Parathyroid adenoma (tissue), 2 donors: ENCODE data around the gene PCNT.

ENCODE experiments used
- H2AFZ ChIP-seq: fragments of 300-600 bp; sonication (generic); one replicate; pipeline ENCODE4 v1.7.0; 2017; ENCODE audit warnings: antibody characterized with exemption, mild to moderate bottlenecking
- H3K27ac ChIP-seq: fragments of 300-600 bp; sonication (generic); one replicate; pipeline ENCODE4 v1.7.0; 2017
- H3K27me3 ChIP-seq: fragments of 300-600 bp; sonication (generic); one replicate; pipeline ENCODE4 v1.7.0; 2017; ENCODE audit warnings: low read length; ENCODE audit not compliant: control insufficient read depth, insufficient read depth
- H3K36me3 ChIP-seq: fragments of 300-600 bp; sonication (generic); one replicate; pipeline ENCODE4 v1.7.0; 2017; ENCODE audit warnings: low read length; ENCODE audit not compliant: control insufficient read depth, insufficient read depth
- H3K4me1 ChIP-seq: fragments of 300-600 bp; sonication (generic); one replicate; pipeline ENCODE4 v1.7.0; 2017; ENCODE audit warnings: control low read depth
- H3K4me2 ChIP-seq: fragments of 300-600 bp; sonication (generic); one replicate; pipeline ENCODE4 v1.7.0; 2017; ENCODE audit warnings: low read length
- H3K4me3 ChIP-seq: fragments of 300-600 bp; sonication (generic); one replicate; pipeline ENCODE4 v1.7.0; 2017; ENCODE audit warnings: low read depth, low read length
- H3K79me2 ChIP-seq: fragments of 300-600 bp; sonication (generic); one replicate; pipeline ENCODE4 v1.7.0; 2017; ENCODE audit warnings: control low read depth
- H3K9ac ChIP-seq: fragments of 300-600 bp; sonication (generic); one replicate; pipeline ENCODE4 v1.7.0; 2017; ENCODE audit warnings: mild to moderate bottlenecking
- H3K9me3 ChIP-seq: fragments of 300-600 bp; sonication (generic); one replicate; pipeline ENCODE4 v1.7.0; 2017; ENCODE audit warnings: low read length; ENCODE audit not compliant: control insufficient read depth
- CTCF ChIP-seq: fragments of 300-600 bp; sonication (generic); IDR thresholded peaks from one replicate; pipeline ENCODE4 v1.7.0; 2017; ENCODE audit warnings: antibody characterized with exemption, mild to moderate bottlenecking
- donor health status: primary hyperparathyroidism.

The PCNT gene

DNA sequence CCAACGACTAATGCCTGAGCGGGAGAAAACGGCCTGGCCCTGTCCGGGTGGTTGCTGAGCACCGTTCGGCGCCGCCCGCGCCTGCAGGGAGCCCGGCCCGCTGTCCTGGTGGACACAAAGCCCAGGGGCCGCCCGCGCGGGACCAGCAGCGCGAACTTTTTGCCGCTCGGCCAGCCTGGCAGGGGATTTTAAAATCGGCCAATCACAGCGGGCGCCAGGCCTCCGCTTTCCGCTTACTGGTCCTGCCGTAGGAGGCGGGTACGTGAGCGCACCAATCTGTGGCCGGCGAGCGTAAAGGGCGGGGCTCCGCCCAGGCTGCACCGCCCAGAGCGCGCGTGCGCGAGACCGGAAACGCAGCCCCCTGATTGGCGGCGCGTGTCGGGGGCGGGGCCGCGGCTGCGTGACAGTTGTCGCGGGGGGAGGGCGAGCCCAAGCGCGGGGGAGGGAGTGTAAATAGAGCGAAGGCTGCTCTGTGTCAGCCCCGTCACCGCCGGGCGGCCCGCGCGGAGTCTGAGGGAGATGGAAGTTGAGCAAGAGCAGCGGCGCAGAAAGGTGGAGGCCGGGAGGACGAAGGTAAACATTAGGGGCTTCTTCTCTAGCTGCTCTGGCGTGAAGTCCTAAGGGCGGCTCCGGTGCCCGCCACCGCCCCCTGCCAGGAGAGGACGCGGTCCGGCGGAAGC is at the start of gene PCNT, which contains the start of gene C21orf58:
Gene PCNT (plus strand): TSS at position 447 of the 680 bp plus-strand sequence. CDS start 73 bp downstream, at position 520.
Gene C21orf58 (minus strand): TSS at position 161 of the 680 bp plus-strand sequence. CDS start 1,132 bp downstream, outside the sequence.
- no peaks in the 10 kb centered on the region for H3K36me3 ChIP-seq
- H3K79me2 ChIP-seq = no peaks in the 10 kb centered on the region
- peak within 1 kb of the TSS; percentile 98 for H3K4me2 ChIP-seq
- peak within 1 kb of the TSS; percentile 82 for H2AFZ ChIP-seq
- H3K9me3 ChIP-seq = no peaks in the 10 kb centered on the region
- H3K27me3 ChIP-seq = no peaks in the 10 kb centered on the region
- peaks cover 3% of the 10 kb centered on the region for H3K4me1 ChIP-seq
- TF ChIP-seq CTCF = no peak
- H3K4me3 ChIP-seq = peak within 1 kb of the TSS; percentile 98
- H3K9ac ChIP-seq = no peak within 1 kb of the TSS
- peak within 1 kb of the TSS; percentile 58 for H3K27ac ChIP-seq

- no peaks in the 10 kb centered on the region for H3K27me3 ChIP-seq
- H3K9ac ChIP-seq = no peak overlapping the region
- H3K4me3 ChIP-seq = no peak overlapping the region
- H3K4me1 ChIP-seq = no peaks in the 10 kb centered on the region
- TF ChIP-seq CTCF = no peak
- no peaks in the 10 kb centered on the region for H3K9me3 ChIP-seq
- no peaks in the 10 kb centered on the region for H3K36me3 ChIP-seq
- no peak overlapping the region for H3K4me2 ChIP-seq
- peaks cover 4% of the 10 kb centered on the region for H3K79me2 ChIP-seq
- no peak overlapping the region for H3K27ac ChIP-seq
- H2AFZ ChIP-seq = no peak overlapping the region
Observed at GRCh38 chr21:46274797-46275390, 49.1 kb upstream of the PCNT start.

GRCh38 chr21:46284077-46284644 is 39.8 kb upstream of the PCNT start:
- TF ChIP-seq CTCF = no peak
- Histone ChIP-seq H3K27ac (peak overlapping the region; percentile 36), H3K79me2 (peaks cover 3% of the 10 kb centered on the region), H3K4me2 (peak overlapping the region; percentile 85), H3K4me1 (peaks cover 3% of the 10 kb centered on the region), H2AFZ (no peak overlapping the region), H3K9ac (no peak overlapping the region), H3K9me3 (no peaks in the 10 kb centered on the region), H3K27me3 (no peaks in the 10 kb centered on the region), H3K36me3 (no peaks in the 10 kb centered on the region), H3K4me3 (no peak overlapping the region)

- no peak overlapping the region for H2AFZ ChIP-seq
- H3K9ac ChIP-seq = no peak overlapping the region
- peak overlapping the region; percentile 85 for H3K4me2 ChIP-seq
- no peaks in the 10 kb centered on the region for H3K9me3 ChIP-seq
- H3K27ac ChIP-seq = no peak overlapping the region
- peaks cover 3% of the 10 kb centered on the region for H3K4me1 ChIP-seq
- H3K4me3 ChIP-seq = peak overlapping the region; percentile 88
- H3K27me3 ChIP-seq = no peaks in the 10 kb centered on the region
- H3K36me3 ChIP-seq = no peaks in the 10 kb centered on the region
- H3K79me2 ChIP-seq = peaks cover 3% of the 10 kb centered on the region
- TF ChIP-seq CTCF = no peak
Observed at GRCh38 chr21:46284733-46285132, 39.2 kb upstream of the PCNT start.
